OCI-LY7 (cell line): ENCODE data around the gene ZNF778.

Experiments
- EZH2phosphoT487 ChIP-seq: fragments of 200-600 bp; sonication (generic); IDR thresholded peaks from 2 replicates; pipeline ENCODE4 v1.6.1; 2018; ENCODE audit warnings: low read depth, borderline replicate concordance, mild to moderate bottlenecking, mixed run types, antibody characterized with exemption, low read length, moderate library complexity, mixed read lengths
- TF ChIP-seq, protein P1 (sequence below): fragments of 200-600 bp; sonication (generic); conservative IDR thresholded peaks from 2 replicates; pipeline ENCODE4 v1.5.1; 2014; ENCODE audit warnings: mild to moderate bottlenecking, antibody characterized with exemption, low read length, moderate library complexity, mixed read lengths

DNA sequence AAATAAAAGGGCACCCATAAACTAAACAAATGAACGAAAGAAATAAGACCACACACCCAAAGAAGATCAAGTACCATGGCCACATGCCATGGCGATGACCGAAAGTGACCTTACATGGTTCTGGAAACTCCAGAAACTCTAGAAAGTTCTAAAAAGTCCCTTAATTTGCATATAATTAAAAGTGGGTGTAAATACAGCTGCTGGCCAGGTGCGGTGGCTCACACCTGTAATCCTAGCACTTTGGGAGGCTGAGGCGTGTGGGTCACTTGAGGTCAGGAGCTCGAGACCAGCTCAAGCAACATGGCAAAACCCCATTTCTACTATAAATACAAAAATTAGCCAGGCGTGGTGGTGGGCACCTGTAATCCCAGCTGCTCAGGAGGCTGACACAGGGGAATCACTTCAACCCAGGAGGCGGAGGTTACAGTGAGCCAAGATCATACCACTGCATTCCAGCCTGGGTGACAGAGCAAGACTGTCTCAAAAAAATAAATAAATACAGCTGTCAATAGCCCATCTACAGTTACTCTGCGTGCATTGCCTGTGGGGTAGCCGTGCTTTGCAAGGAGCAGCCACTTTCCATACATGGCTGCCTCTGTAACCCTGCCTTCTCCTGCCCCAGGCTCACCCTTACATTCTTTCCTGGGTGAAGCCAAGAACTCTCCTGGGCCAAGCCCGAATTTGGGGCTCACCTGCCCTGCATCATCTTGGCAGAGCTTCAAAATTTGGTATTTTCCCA lies 7.2 kb upstream of the ZNF778 start:
- TF ChIP-seq EZH2phosphoT487: no peak
- TF ChIP-seq, protein P1, sequence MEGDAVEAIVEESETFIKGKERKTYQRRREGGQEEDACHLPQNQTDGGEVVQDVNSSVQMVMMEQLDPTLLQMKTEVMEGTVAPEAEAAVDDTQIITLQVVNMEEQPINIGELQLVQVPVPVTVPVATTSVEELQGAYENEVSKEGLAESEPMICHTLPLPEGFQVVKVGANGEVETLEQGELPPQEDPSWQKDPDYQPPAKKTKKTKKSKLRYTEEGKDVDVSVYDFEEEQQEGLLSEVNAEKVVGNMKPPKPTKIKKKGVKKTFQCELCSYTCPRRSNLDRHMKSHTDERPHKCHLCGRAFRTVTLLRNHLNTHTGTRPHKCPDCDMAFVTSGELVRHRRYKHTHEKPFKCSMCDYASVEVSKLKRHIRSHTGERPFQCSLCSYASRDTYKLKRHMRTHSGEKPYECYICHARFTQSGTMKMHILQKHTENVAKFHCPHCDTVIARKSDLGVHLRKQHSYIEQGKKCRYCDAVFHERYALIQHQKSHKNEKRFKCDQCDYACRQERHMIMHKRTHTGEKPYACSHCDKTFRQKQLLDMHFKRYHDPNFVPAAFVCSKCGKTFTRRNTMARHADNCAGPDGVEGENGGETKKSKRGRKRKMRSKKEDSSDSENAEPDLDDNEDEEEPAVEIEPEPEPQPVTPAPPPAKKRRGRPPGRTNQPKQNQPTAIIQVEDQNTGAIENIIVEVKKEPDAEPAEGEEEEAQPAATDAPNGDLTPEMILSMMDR: no peak
